Esophagus squamous epithelium (tissue), 5 donors: ENCODE measurements around the gene NKAIN4. TPM values are rescaled to one million over a fixed set of nuclear protein-coding genes. Genes with fewer than 3 reads are reported as not detected.

ENCODE experiments used
- DNase-seq: peaks from one replicate; lab custom pipeline; 2025; lab: John Stamatoyannopoulos, UW
- H3K27ac ChIP-seq, 4 donors: fragments of 200-600 bp; sonication (generic); one replicate each; pipeline ENCODE4 v1.5.1; 2016 to 2019; ENCODE audit warnings: mild to moderate bottlenecking in 1 of 4
- H3K27me3 ChIP-seq, 4 donors: fragments of 200-600 bp; sonication (generic); 1 replicate in 3 of 4; 2 replicates in 1 of 4; pipeline versions ENCODE4 v1.5.1 to v1.6.0; 2017 to 2021; ENCODE audit warnings: antibody characterized with exemption in 1 of 4
- H3K36me3 ChIP-seq, 3 donors: fragments of 200-600 bp; sonication (generic); one replicate each; pipeline ENCODE4 v1.5.1; 2016 to 2019
- H3K4me1 ChIP-seq, 3 donors: fragments of 200-600 bp; sonication (generic); one replicate each; pipeline ENCODE4 v1.5.1; 2017 to 2019
- H3K4me3 ChIP-seq, 4 donors: fragments of 200-600 bp; sonication (generic); 1 replicate in 3 of 4; 2 replicates in 1 of 4; pipeline ENCODE4 v1.5.1; 2016 to 2019; ENCODE audit warnings: mild to moderate bottlenecking in 2 of 4, moderate library complexity in 1 of 4
- H3K9me3 ChIP-seq, 3 donors: fragments of 200-600 bp; sonication (generic); one replicate each; pipeline ENCODE4 v1.5.1; 2016 to 2019
- POLR2A ChIP-seq, 4 donors: fragments of 450-650 bp; IDR thresholded peaks; one replicate each; pipeline ENCODE4 v1.6.1; 2017; ENCODE audit warnings: antibody characterized with exemption in 4 of 4, mild to moderate bottlenecking in 4 of 4, moderate library complexity in 3 of 4
- WGBS, 2 donors: methylation state at CpG; one replicate each; pipeline ENCODE4 v1.1.5; 2018; 5-methylcytosine and 5-hydroxymethylcytosine counted together
- intact Hi-C: fragments of 100-400 bp; cut with DNase I; formaldehyde crosslinking; loops from one replicate; pipeline ENCODE4 v1.15.0; 2022
- total RNA-seq, 4 donors: library from RNA; depleted of rRNA; stranded (reverse); fragments of >200 nt; gene quantifications; one replicate each; pipeline ENCODE4 v1.1.0, GENCODE V29; 2016
- TF ChIP-seq, protein P1 (sequence below), 6 experiments: fragments of 450-650 bp in 4 of 6; fragments of 200-600 bp in 2 of 6; sonication (generic) in 2 of 6; IDR thresholded peaks; one replicate each; pipeline ENCODE4 v1.5.1; 2016 to 2019; ENCODE audit warnings: antibody characterized with exemption in 6 of 6, mild to moderate bottlenecking in 4 of 6, moderate library complexity in 4 of 6
- donor health status: DM: yes; HTN: yes; CAD: no.

Gene NKAIN4
- total RNA-seq, 4 donors from 2014 or later = not detected

DNA sequence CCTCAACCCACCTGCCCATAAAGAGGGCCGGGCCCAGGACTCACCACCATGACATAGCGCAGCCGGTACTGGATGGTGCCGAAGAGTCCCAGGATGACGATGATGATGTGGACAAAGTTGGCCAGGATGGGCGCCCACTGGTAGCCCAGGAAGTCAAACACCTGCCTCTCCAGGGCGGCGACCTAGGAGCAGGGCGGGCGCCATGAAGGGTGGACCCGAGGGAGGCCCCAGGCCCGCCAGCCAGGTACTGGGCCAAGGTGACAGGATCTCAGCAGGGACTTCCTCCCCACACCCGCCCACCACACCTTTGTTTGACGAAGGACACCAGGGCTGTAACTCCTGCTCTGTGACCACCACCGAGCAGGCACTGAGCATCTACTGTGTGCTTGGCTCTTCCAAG is 4.4 kb downstream of the NKAIN4 start:
- Histone ChIP-seq H3K36me3 (no peaks in the 10 kb centered on the region), H3K27me3 (peaks cover 5 to 100% (median 11%) of the 10 kb centered on the region in 4 donors), H3K4me3 (no peak overlapping the region), H3K27ac (no peak overlapping the region), H3K4me1 (peaks cover 8 to 27% (median 17%) of the 10 kb centered on the region in 3 donors), H3K9me3 (no peaks in the 10 kb centered on the region)
- TF ChIP-seq, protein P1, sequence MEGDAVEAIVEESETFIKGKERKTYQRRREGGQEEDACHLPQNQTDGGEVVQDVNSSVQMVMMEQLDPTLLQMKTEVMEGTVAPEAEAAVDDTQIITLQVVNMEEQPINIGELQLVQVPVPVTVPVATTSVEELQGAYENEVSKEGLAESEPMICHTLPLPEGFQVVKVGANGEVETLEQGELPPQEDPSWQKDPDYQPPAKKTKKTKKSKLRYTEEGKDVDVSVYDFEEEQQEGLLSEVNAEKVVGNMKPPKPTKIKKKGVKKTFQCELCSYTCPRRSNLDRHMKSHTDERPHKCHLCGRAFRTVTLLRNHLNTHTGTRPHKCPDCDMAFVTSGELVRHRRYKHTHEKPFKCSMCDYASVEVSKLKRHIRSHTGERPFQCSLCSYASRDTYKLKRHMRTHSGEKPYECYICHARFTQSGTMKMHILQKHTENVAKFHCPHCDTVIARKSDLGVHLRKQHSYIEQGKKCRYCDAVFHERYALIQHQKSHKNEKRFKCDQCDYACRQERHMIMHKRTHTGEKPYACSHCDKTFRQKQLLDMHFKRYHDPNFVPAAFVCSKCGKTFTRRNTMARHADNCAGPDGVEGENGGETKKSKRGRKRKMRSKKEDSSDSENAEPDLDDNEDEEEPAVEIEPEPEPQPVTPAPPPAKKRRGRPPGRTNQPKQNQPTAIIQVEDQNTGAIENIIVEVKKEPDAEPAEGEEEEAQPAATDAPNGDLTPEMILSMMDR (IDR thresholded peaks at IDR 0.05) = no peak
- WGBS, 2 donors = 81% methylated on average over 9 of the region's 15 CpGs; no CpG with 5 or more reads in 1 of the 2 donors
- intact Hi-C loops = no loop called here
- DNase-seq = no peak

DNA sequence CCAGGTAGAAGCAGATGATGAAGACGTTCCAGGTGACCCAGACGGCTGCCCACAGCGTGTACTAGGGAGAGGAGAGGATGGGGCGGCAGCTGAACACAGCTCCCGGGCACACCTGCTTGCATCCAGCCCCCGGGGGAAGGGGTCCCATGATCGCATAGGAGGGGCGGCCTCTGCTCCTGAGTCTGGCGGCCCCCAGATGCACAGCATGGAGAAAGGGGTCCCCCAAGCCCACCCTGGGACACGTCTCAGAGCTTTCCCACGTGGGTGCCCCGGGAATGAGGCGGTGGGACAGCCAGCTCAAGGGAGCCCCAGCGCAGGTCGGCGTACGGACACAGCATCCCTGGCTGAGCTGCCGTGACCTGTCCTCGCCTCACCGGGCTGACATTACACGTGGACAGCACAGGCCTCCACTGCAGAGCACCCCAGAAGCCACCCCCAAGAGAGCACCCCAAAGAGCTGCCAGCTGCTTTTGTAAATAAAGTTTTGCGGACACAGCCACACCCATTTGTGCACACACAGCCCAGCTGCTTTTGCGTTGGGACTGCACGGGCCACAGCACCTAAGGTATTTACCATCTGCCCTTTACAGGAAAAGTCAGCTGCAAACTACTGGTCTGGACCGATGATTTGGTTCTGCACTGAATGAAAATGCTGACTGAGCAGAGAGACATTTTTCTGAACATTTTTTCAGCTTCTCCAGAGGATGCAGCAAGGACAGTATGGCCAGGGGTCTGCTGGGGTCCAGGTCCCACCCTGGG is 5.2 kb downstream of the NKAIN4 start:
- H3K9me3 ChIP-seq = no peaks in the 10 kb centered on the region
- no peak overlapping the region for H3K4me3 ChIP-seq
- H3K27me3 ChIP-seq = peaks cover 0 to 95% (median 4%) of the 10 kb centered on the region in 4 donors
- no peak for TF ChIP-seq POLR2A (IDR thresholded peaks at IDR 0.05)
- TF ChIP-seq, protein P1 (IDR thresholded peaks at IDR 0.05) = no peak
- DNase-seq = no peak
- intact Hi-C loops = no loop called here
- no peaks in the 10 kb centered on the region for H3K36me3 ChIP-seq
- H3K27ac ChIP-seq = no peak overlapping the region
- 42 to 58% methylated on average over 12 to 14 of the region's 25 CpGs for WGBS, 2 donors
- peaks cover 8 to 18% (median 10%) of the 10 kb centered on the region in 3 donors for H3K4me1 ChIP-seq

DNA sequence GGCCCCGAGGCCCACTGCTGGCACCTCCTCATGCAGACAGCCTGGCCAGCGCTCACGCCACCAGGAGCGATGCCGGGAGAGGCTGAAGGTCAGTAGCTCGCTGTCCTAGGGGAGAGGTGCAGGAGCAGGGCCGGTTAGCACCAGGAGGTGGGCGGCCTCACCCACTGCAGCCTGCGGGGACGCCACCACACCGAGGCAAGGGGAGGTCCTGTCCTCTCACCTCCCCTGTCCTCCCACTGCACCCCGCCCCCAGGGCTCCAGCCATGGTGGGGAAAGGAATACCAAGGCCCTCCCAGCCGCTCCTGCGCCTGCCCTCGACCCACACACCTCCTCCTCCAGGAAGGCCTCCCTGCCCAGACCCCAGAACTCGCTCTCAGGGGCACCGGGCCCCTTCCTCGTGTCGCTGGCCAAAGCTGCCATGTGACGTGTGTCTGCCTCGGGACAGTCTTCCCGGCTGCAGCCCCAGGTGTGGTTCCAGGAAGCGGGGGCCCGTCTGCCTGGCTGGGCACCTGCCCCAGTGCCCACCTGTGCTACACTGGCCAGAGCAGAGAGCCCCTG is 6.5 kb downstream of the NKAIN4 start:
- peaks cover 0 to 6% (median 0%) of the 10 kb centered on the region in 3 donors for H3K4me1 ChIP-seq
- no peaks in the 10 kb centered on the region for H3K36me3 ChIP-seq
- 76% methylated on average over 10 of the region's 24 CpGs; no CpG with 5 or more reads in 1 of the 2 donors for WGBS, 2 donors
- H3K4me3 ChIP-seq = no peak overlapping the region
- H3K9me3 ChIP-seq = no peaks in the 10 kb centered on the region
- no peak overlapping the region for H3K27ac ChIP-seq
- peaks cover 0 to 94% (median 0%) of the 10 kb centered on the region in 4 donors for H3K27me3 ChIP-seq
- intact Hi-C loops = no loop called here
- no peak for DNase-seq
- TF ChIP-seq, protein P1 (IDR thresholded peaks at IDR 0.05) = no peak
- no peak for TF ChIP-seq POLR2A (IDR thresholded peaks at IDR 0.05)

DNA sequence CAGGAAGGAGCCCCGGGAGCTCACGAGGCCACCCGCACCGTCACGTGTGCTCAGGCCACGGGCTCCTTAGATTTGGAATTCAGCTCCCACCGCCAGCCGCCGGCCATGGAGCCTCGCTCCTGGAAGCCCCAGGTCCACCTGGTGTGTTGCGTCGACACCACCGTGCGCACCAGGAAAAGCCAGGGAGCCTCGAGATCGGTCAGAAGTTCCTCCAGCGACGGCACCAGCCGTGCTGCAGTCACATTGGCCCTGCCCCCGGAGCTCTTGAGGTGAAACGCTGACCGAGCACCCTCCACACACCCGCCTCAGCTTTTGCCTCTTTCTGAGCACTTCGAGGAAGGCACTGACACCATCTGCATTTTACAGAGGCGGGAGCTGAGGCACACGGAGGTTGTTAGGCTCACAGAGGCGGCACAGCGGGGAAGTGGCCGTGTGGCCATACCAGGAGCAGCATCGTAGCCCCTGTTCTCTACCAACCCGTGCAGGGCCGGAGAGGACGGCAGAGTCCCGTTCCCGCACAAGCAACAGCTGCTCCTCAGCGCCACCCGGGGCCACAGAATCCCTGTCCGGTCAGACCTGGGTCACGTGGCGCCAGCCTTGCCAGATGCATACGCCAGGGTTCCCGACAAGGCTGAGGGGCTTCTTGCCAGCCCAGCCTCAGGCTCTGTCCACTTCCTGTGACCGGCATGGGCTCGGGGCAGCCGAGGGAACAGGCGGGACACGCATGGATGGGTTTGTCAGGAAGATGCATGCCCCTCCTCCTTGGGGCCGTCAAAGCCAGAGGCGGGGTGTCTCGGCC is 7.6 kb downstream of the NKAIN4 start:
- DNase-seq = no peak
- peaks cover 0 to 85% (median 0%) of the 10 kb centered on the region in 4 donors for H3K27me3 ChIP-seq
- intact Hi-C loops = no loop called here

More for the DNA sequence above, 7.6 kb downstream of the NKAIN4 start:
- peaks cover 0 to 6% (median 0%) of the 10 kb centered on the region in 3 donors for H3K4me1 ChIP-seq
- 37 to 65% methylated on average over 13 to 20 of the region's 50 CpGs for WGBS, 2 donors
- H3K36me3 ChIP-seq = no peaks in the 10 kb centered on the region
- TF ChIP-seq, protein P1 (IDR thresholded peaks at IDR 0.05) = no peak
- no peak for TF ChIP-seq POLR2A (IDR thresholded peaks at IDR 0.05)
- H3K27ac ChIP-seq = no peak overlapping the region
- no peaks in the 10 kb centered on the region for H3K9me3 ChIP-seq
- H3K4me3 ChIP-seq = no peak overlapping the region
